Astrocyte (in vitro differentiated cells and primary cell): ENCODE results near the gene CBX2. TPM values are rescaled to one million over a fixed set of nuclear protein-coding genes. Genes with fewer than 3 reads are reported as not detected.

Experiments
- DNase-seq: peaks from one replicate; pipeline ENCODE4 v3.0.0-alpha.2; 2010; ENCODE audit warnings: low read depth
- FAIRE-seq: peaks from 2 replicates; lab custom pipeline; 2011; peaks lifted over from hg19 to GRCh38; lab: Jason Lieb, UNC
- H2AFZ ChIP-seq: 2 replicates; pipeline ENCODE4 v1.6.0; 2012; ENCODE audit warnings: low read depth, low read length, inconsistent platforms
- H3K27ac ChIP-seq: 2 replicates; pipeline ENCODE4 v1.5.1; 2011; ENCODE audit warnings: low read depth, low read length, inconsistent platforms
- H3K27me3 ChIP-seq: 2 replicates; pipeline ENCODE4 v1.6.0; 2011; ENCODE audit warnings: low read length, inconsistent platforms; ENCODE audit not compliant: insufficient read depth
- H3K36me3 ChIP-seq: 2 replicates; pipeline ENCODE4 v1.5.1; 2011; ENCODE audit warnings: low read length, inconsistent platforms; ENCODE audit not compliant: insufficient read depth
- H3K4me1 ChIP-seq: 2 replicates; pipeline ENCODE4 v1.5.1; 2011; ENCODE audit warnings: low read length, inconsistent platforms; ENCODE audit not compliant: insufficient read depth
- H3K4me2 ChIP-seq: 2 replicates; pipeline ENCODE4 v1.6.0; 2012; ENCODE audit warnings: low read length, inconsistent platforms
- H3K4me3 ChIP-seq: 2 replicates; pipeline ENCODE4 v1.5.1; 2011; ENCODE audit warnings: low read depth, mild to moderate bottlenecking, low read length, inconsistent platforms; ENCODE audit not compliant: insufficient read depth
- H3K79me2 ChIP-seq: 2 replicates; pipeline ENCODE4 v1.6.0; 2012; ENCODE audit warnings: mild to moderate bottlenecking, low read length, inconsistent platforms; ENCODE audit not compliant: insufficient read depth
- H3K9ac ChIP-seq: 2 replicates; pipeline ENCODE4 v1.6.0; 2012; ENCODE audit warnings: mild to moderate bottlenecking, low read length, inconsistent platforms
- H3K9me3 ChIP-seq: 2 replicates; pipeline ENCODE4 v1.5.1; 2012; ENCODE audit warnings: low read depth, mild to moderate bottlenecking, low read length, inconsistent platforms; ENCODE audit not compliant: insufficient read depth
- H4K20me1 ChIP-seq: 2 replicates; pipeline ENCODE4 v1.6.0; 2012; ENCODE audit warnings: low read length, inconsistent platforms; ENCODE audit not compliant: insufficient read depth
- H3K27ac Mint-ChIP-seq: one replicate; pipeline ENCODE4 v1.8.0; 2021; ENCODE audit warnings: mild to moderate bottlenecking, mixed read lengths; ENCODE audit not compliant: unreplicated experiment
- H3K27me3 Mint-ChIP-seq: one replicate; pipeline ENCODE4 v1.8.0; 2021; ENCODE audit warnings: low read depth, mixed read lengths; ENCODE audit not compliant: unreplicated experiment
- H3K36me3 Mint-ChIP-seq: one replicate; pipeline ENCODE4 v1.8.0; 2021; ENCODE audit warnings: low read depth, mixed read lengths; ENCODE audit not compliant: unreplicated experiment
- H3K4me1 Mint-ChIP-seq: one replicate; pipeline ENCODE4 v1.8.0; 2021; ENCODE audit warnings: low read depth, mixed read lengths; ENCODE audit not compliant: unreplicated experiment
- H3K4me3 Mint-ChIP-seq: one replicate; pipeline ENCODE4 v1.8.0; 2021; ENCODE audit warnings: mild to moderate bottlenecking, moderate library complexity, mixed read lengths; ENCODE audit not compliant: unreplicated experiment
- H3K9me3 Mint-ChIP-seq: one replicate; pipeline ENCODE4 v1.8.0; 2021; ENCODE audit warnings: mild to moderate bottlenecking, mixed read lengths; ENCODE audit not compliant: unreplicated experiment
- EZH2 ChIP-seq: IDR thresholded peaks from 2 replicates; pipeline ENCODE4 v1.6.1; 2012; ENCODE audit warnings: mild to moderate bottlenecking, low read length, inconsistent platforms; ENCODE audit not compliant: insufficient read depth
- total RNA-seq: library from RNA; stranded (reverse); gene quantifications from 2 replicates; pipeline ENCODE4 v1.2.1, GENCODE V29; 2021
- TF ChIP-seq, protein P1 (sequence below): IDR thresholded peaks from 2 replicates; pipeline ENCODE4 v1.5.1; 2011; ENCODE audit warnings: low read depth, mild to moderate bottlenecking, inconsistent platforms, low read length, moderate library complexity; ENCODE audit not compliant: insufficient read depth

Gene CBX2
- total RNA-seq, 1 donor from 2014 or later, result 6.7 TPM

DNA sequence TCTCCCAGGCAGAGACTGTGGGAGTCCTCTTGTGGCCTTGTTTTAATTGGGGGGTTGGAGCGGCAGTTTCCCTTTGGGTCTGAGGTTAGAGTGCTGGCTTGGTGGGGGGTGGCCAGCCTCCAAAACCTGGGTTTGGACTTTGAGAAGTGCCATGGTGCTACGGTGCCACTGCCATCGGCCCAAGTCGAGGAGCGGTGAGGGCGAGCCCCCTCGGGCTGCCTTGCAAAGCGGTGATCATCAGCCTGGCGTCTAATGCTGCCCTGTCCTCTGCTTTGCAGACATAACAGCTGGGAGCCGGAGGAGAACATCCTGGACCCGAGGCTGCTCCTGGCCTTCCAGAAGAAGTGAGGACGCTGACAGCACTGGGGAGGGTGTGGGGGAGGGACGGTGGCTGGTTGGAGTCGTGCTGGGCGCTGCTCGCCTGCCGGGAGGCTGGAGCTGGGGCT is 1.2 kb downstream of the CBX2 start:
- peaks cover 12% of the 10 kb centered on the region for H3K4me1 ChIP-seq
- peaks cover 3% of the 10 kb centered on the region for H3K36me3 ChIP-seq
- Mint-ChIP-seq H3K27me3 (peaks cover 53% of the 10 kb centered on the region), H3K4me1 (peaks cover 4% of the 10 kb centered on the region), H3K36me3 (peaks cover 19% of the 10 kb centered on the region), H3K9me3 (no peaks in the 10 kb centered on the region), H3K4me3 (peak overlapping the region; percentile 87), H3K27ac (no peak overlapping the region)
- no peaks in the 10 kb centered on the region for H3K9me3 ChIP-seq
- peaks cover 13% of the 10 kb centered on the region for H4K20me1 ChIP-seq
- peak overlapping the region; percentile 41 for H2AFZ ChIP-seq
- H3K79me2 ChIP-seq, result no peaks in the 10 kb centered on the region
- H3K27me3 ChIP-seq, result peaks cover 30% of the 10 kb centered on the region
- TF ChIP-seq, protein P1, sequence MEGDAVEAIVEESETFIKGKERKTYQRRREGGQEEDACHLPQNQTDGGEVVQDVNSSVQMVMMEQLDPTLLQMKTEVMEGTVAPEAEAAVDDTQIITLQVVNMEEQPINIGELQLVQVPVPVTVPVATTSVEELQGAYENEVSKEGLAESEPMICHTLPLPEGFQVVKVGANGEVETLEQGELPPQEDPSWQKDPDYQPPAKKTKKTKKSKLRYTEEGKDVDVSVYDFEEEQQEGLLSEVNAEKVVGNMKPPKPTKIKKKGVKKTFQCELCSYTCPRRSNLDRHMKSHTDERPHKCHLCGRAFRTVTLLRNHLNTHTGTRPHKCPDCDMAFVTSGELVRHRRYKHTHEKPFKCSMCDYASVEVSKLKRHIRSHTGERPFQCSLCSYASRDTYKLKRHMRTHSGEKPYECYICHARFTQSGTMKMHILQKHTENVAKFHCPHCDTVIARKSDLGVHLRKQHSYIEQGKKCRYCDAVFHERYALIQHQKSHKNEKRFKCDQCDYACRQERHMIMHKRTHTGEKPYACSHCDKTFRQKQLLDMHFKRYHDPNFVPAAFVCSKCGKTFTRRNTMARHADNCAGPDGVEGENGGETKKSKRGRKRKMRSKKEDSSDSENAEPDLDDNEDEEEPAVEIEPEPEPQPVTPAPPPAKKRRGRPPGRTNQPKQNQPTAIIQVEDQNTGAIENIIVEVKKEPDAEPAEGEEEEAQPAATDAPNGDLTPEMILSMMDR, result no peak
- TF ChIP-seq EZH2, result no peak
- H3K9ac ChIP-seq, result peak overlapping the region; percentile 46
- DNase-seq, result no peak
- peak overlapping the region; percentile 51 for H3K4me3 ChIP-seq
- no peak for FAIRE-seq
- peak overlapping the region; percentile 90 for H3K4me2 ChIP-seq
- H3K27ac ChIP-seq, result no peak overlapping the region

DNA sequence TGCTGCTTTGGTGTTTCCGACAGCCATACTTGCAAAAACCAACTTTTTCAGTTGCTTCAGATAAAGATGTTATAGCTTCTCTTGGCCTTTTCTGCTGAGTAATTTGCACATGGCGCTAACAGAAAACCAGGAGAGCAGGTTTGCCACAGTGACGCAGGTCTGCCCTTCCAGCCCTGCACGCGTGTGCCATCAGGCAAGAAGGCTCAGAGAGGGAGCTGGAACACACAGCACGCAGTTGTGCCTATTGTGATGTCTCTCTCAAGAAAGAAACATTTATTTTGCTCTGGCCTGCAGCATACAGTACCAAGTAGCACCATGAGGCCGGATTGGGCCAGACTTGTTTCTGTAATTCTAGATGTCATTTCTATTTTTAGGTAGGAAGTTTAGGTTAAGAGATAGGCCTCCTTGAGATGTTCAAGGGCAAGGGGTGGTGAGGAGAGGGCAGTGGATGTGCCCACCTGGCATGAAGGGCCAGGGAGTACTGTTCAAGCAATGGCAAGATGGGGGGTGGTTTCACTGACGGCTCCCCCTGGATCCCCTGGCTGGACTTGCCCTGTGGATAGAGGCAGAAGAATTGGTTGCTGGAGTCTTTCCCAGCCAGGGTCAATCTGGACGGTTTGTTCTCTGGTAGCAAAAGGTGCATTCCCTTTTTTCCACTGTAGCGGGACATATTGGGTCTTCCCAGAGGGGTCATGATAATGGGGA is 1.9 kb downstream of the CBX2 start:
- peak overlapping the region; percentile 90 for H3K4me2 ChIP-seq
- FAIRE-seq, result no peak
- no peak for TF ChIP-seq EZH2
- TF ChIP-seq, protein P1, result no peak

DNA sequence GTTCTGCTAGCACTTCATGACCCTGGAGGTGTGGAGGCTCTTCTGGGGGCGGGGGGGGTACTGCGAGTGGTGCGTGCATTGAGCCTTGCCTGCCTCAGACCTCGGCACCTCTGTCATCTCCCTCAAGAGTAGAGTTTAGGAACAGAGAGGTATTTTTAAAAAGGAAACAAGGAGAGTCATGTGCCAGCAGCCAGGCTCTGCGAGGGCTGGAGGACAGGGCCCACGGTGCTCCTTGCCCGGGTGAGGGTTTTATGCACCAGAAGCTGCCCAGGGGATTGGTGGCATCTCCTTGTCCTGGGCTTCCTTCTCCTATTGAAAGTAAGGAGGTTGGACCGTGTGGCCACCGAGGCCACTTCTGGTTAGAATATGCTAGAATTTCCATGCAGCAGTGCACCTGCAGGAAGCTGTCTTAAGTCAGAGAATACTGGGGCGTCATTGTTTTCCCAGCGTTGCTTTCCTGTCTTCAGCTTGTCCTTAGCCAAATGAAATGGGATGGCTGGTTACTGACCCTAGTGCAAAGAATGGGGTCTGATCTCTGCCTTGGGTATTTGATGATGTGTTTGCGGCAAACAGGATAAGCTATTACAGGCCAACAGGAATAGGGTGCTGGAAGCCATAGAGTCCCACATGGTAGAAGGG is 3.2 kb downstream of the CBX2 start:
- no peak overlapping the region for H3K27ac Mint-ChIP-seq
- H3K4me3 ChIP-seq, result no peak overlapping the region
- no peak overlapping the region for H2AFZ ChIP-seq
- no peak overlapping the region for H3K4me3 Mint-ChIP-seq
- H4K20me1 ChIP-seq, result peaks cover 13% of the 10 kb centered on the region
- peaks cover 19% of the 10 kb centered on the region for H3K36me3 Mint-ChIP-seq
- peaks cover 45% of the 10 kb centered on the region for H3K27me3 Mint-ChIP-seq
- peaks cover 12% of the 10 kb centered on the region for H3K27me3 ChIP-seq
- FAIRE-seq, result no peak
- H3K79me2 ChIP-seq, result no peaks in the 10 kb centered on the region
- TF ChIP-seq, protein P1, result no peak
- no peaks in the 10 kb centered on the region for H3K9me3 ChIP-seq
- H3K36me3 ChIP-seq, result peaks cover 3% of the 10 kb centered on the region
- H3K9ac ChIP-seq, result no peak overlapping the region
- no peak overlapping the region for H3K4me2 ChIP-seq
- DNase-seq, result no peak
- peaks cover 12% of the 10 kb centered on the region for H3K4me1 ChIP-seq
- H3K27ac ChIP-seq, result no peak overlapping the region
- H3K4me1 Mint-ChIP-seq, result peaks cover 4% of the 10 kb centered on the region
- H3K9me3 Mint-ChIP-seq, result no peaks in the 10 kb centered on the region

More for the DNA sequence above, 1.9 kb downstream of the CBX2 start:
- Mint-ChIP-seq H3K36me3 (peaks cover 19% of the 10 kb centered on the region), H3K9me3 (no peaks in the 10 kb centered on the region), H3K27ac (no peak overlapping the region), H3K4me3 (peak overlapping the region; percentile 87), H3K4me1 (peaks cover 4% of the 10 kb centered on the region), H3K27me3 (peaks cover 47% of the 10 kb centered on the region)
- Histone ChIP-seq H4K20me1 (peaks cover 13% of the 10 kb centered on the region), H3K36me3 (peaks cover 3% of the 10 kb centered on the region), H3K27me3 (peaks cover 24% of the 10 kb centered on the region), H2AFZ (no peak overlapping the region), H3K9ac (no peak overlapping the region), H3K4me1 (peaks cover 12% of the 10 kb centered on the region), H3K27ac (no peak overlapping the region), H3K9me3 (no peaks in the 10 kb centered on the region), H3K79me2 (no peaks in the 10 kb centered on the region), H3K4me3 (no peak overlapping the region)
- no peak for DNase-seq
